GM19193 (cell line): Measurements from ENCODE around the gene POLR1H.

Experiments
- POLR2A ChIP-seq: IDR thresholded peaks from 4 replicates; pipeline ENCODE4 v1.6.1; 2011; ENCODE audit not compliant: insufficient read depth, insufficient read length; ENCODE audit errors: extremely low read depth

Gene POLR1H

GRCh38 chr6:30061092-30061857 lies at the start of gene POLR1H:
Gene POLR1H, plus strand, starts transcription at chr6:30061265. Its CDS starts 260 bp downstream, at chr6:30061525.
- peak; percentile 90 for TF ChIP-seq POLR2A

GRCh38 chr6:30013291-30013922 lies 47.7 kb upstream of the POLR1H start:
- no peak for TF ChIP-seq POLR2A

GRCh38 chr6:30019819-30020218 lies 41.2 kb upstream of the POLR1H start:
- no peak for TF ChIP-seq POLR2A

GRCh38 chr6:30020626-30021025 lies 40.4 kb upstream of the POLR1H start:
- TF ChIP-seq POLR2A, result no peak

GRCh38 chr6:30022189-30022588 lies 38.9 kb upstream of the POLR1H start:
- no peak for TF ChIP-seq POLR2A

- TF ChIP-seq POLR2A, result no peak
Observed at GRCh38 chr6:30025186-30025585, 35.9 kb upstream of the POLR1H start.

GRCh38 chr6:30029588-30029987 lies 31.5 kb upstream of the POLR1H start:
- no peak for TF ChIP-seq POLR2A

GRCh38 chr6:30031381-30031780 lies 29.7 kb upstream of the POLR1H start:
- TF ChIP-seq POLR2A, result no peak

GRCh38 chr6:30035784-30036183 lies 25.3 kb upstream of the POLR1H start:
- no peak for TF ChIP-seq POLR2A

- no peak for TF ChIP-seq POLR2A
Observed at GRCh38 chr6:30037182-30037788, 23.8 kb upstream of the POLR1H start.

- no peak for TF ChIP-seq POLR2A
Observed at GRCh38 chr6:30041221-30041620, 19.8 kb upstream of the POLR1H start.

GRCh38 chr6:30041821-30042220 lies 19.2 kb upstream of the POLR1H start:
- no peak for TF ChIP-seq POLR2A

- TF ChIP-seq POLR2A, result no peak
Observed at GRCh38 chr6:30042476-30042875, 18.6 kb upstream of the POLR1H start.

GRCh38 chr6:30042914-30043313 lies 18.2 kb upstream of the POLR1H start:
- no peak for TF ChIP-seq POLR2A

GRCh38 chr6:30043744-30044143 lies 17.3 kb upstream of the POLR1H start:
- TF ChIP-seq POLR2A, result no peak

GRCh38 chr6:30044630-30045029 lies 16.4 kb upstream of the POLR1H start:
- TF ChIP-seq POLR2A, result no peak

- no peak for TF ChIP-seq POLR2A
Observed at GRCh38 chr6:30047220-30047619, 13.8 kb upstream of the POLR1H start.

- TF ChIP-seq POLR2A, result no peak
Observed at GRCh38 chr6:30053682-30054081, 7.4 kb upstream of the POLR1H start.
